GM12878 (cell line): Measurements from ENCODE around the gene BBS12. TPM values are rescaled to one million over a fixed set of nuclear protein-coding genes. Genes with fewer than 3 reads are reported as not detected.

Experiments
- CREB1 ChIP-seq: IDR thresholded peaks from 2 replicates; pipeline ENCODE4 v1.6.1; 2012; ENCODE audit warnings: low read depth, mild to moderate bottlenecking, inconsistent platforms
- CREM ChIP-seq: IDR thresholded peaks from 2 replicates; pipeline ENCODE4 v1.6.1; 2014; ENCODE audit warnings: antibody characterized with exemption, low read depth
- EED ChIP-seq: sonication (generic); IDR thresholded peaks from 2 replicates; pipeline ENCODE4 v1.6.1; 2016; ENCODE audit warnings: antibody characterized with exemption, low read depth
- EGR1 ChIP-seq, 2 experiments: IDR thresholded peaks; 1 replicate in 1 of 2; 2 replicates in 1 of 2; pipeline ENCODE4 v1.6.1; 2011 to 2012; ENCODE audit warnings: low read depth in 2 of 2, low read length in 2 of 2, borderline replicate concordance in 1 of 2, mild to moderate bottlenecking in 1 of 2, moderate library complexity in 1 of 2
- EP300 ChIP-seq, 2 experiments: fragments of 150-350 bp in 1 of 2; IDR thresholded peaks; 2 replicates each; pipeline ENCODE4 v1.6.1; 2011 to 2012; ENCODE audit warnings: low read depth in 2 of 2, low read length in 2 of 2, borderline replicate concordance in 1 of 2, improper control_type of control experiment in 1 of 2, inconsistent platforms in 1 of 2; ENCODE audit not compliant: control insufficient read depth in 1 of 2
- FOXM1 ChIP-seq: IDR thresholded peaks from 2 replicates; pipeline ENCODE4 v1.6.1; 2012; ENCODE audit warnings: low read depth, mild to moderate bottlenecking, inconsistent platforms, low read length, moderate library complexity
- NRF1 ChIP-seq: conservative IDR thresholded peaks from 2 replicates; pipeline ENCODE4 v1.6.1; 2011; ENCODE audit warnings: mild to moderate bottlenecking, low read depth, low read length, improper control_type of control experiment
- POLR2A ChIP-seq: IDR thresholded peaks from 2 replicates; pipeline ENCODE4 v1.6.1; 2011; ENCODE audit warnings: low read depth, mild to moderate bottlenecking, low read length
- SIX5 ChIP-seq: IDR thresholded peaks from 2 replicates; pipeline ENCODE4 v1.6.1; 2011; ENCODE audit warnings: mild to moderate bottlenecking, low read depth, low read length, moderate library complexity; ENCODE audit not compliant: severe bottlenecking
- SMC3 ChIP-seq: IDR thresholded peaks from 2 replicates; pipeline ENCODE4 v1.6.1; 2011; ENCODE audit warnings: low read length, improper control_type of control experiment, borderline replicate concordance
- TARDBP ChIP-seq: IDR thresholded peaks from 2 replicates; pipeline ENCODE4 v1.6.1; 2016; ENCODE audit warnings: borderline replicate concordance
- TCF7 ChIP-seq: IDR thresholded peaks from 2 replicates; pipeline ENCODE4 v1.6.1; 2014; ENCODE audit warnings: antibody characterized with exemption, borderline replicate concordance
- ZBED1 ChIP-seq: IDR thresholded peaks from 2 replicates; pipeline ENCODE4 v1.6.1; 2016; ENCODE audit warnings: borderline replicate concordance
- ZZZ3 ChIP-seq: IDR thresholded peaks from 2 replicates; pipeline ENCODE4 v1.6.1; 2011; ENCODE audit warnings: low read depth; ENCODE audit not compliant: control insufficient read depth, insufficient read length
- polyA plus RNA-seq, 11 experiments: library from polyadenylated mRNA; depleted of rRNA in 4 of 11; unstranded in 6 of 11; stranded (reverse) in 5 of 11; fragments of >200 nt; fragmentation: Nextera tagmentation in 4 of 11; fragmentation: Illumina TruSeq in 1 of 11; extraction: Ambion mirVana in 4 of 11; extraction: Trizol in 1 of 11; gene quantifications; 1 replicate in 1 of 11; 2 replicates in 10 of 11; pipeline versions ENCODE4 v1.2.1 to v1.2.3, GENCODE V29; 2011 to 2016; ENCODE audit warnings: inconsistent platforms in 2 of 11, missing spikeins in 2 of 11, low read depth in 1 of 11
- total RNA-seq, 4 experiments: library from RNA; depleted of rRNA in 3 of 4; stranded (reverse); fragments of >200 nt in 3 of 4; fragmentation: Illumina TruSeq in 1 of 4; extraction: Trizol in 1 of 4; gene quantifications; 2 replicates each; pipeline versions ENCODE4 v1.2.1 to v1.2.3, GENCODE V29; 2013 to 2021
- TF ChIP-seq, protein P1 (sequence below): IDR thresholded peaks from 2 replicates; pipeline ENCODE4 v1.6.1; 2012; ENCODE audit warnings: mild to moderate bottlenecking, low read depth, low read length
- TF ChIP-seq, protein P2 (sequence below), 3 experiments: IDR thresholded peaks in 2 of 3; conservative IDR thresholded peaks in 1 of 3; 2 replicates each; pipeline ENCODE4 v1.5.1; 2011; ENCODE audit warnings: low read depth in 3 of 3, low read length in 3 of 3, mild to moderate bottlenecking in 3 of 3, control low read depth in 2 of 3, moderate library complexity in 2 of 3, inconsistent platforms in 1 of 3, mixed read lengths in 1 of 3; ENCODE audit not compliant: control insufficient read depth in 2 of 3, insufficient read depth in 1 of 3; ENCODE audit errors: extremely low read depth in 1 of 3
- TF ChIP-seq, protein P3 (sequence below): fragments of 450-650 bp; IDR thresholded peaks from 2 replicates; pipeline ENCODE4 v1.6.1; 2017; ENCODE audit warnings: mild to moderate bottlenecking
- TF ChIP-seq, protein P4 (sequence below): IDR thresholded peaks from 2 replicates; pipeline ENCODE4 v1.6.1; 2012; ENCODE audit warnings: low read depth, low read length, improper control_type of control experiment
- TF ChIP-seq, protein P5 (sequence below): fragments of 450-650 bp; IDR thresholded peaks from 2 replicates; pipeline ENCODE4 v1.6.1; 2016; ENCODE audit warnings: mild to moderate bottlenecking
- TF ChIP-seq, protein P6 (sequence below): IDR thresholded peaks from 2 replicates; pipeline ENCODE4 v1.6.1; 2011; ENCODE audit warnings: low read depth, mild to moderate bottlenecking, low read length, moderate library complexity, borderline replicate concordance; ENCODE audit errors: extremely low read depth

Gene BBS12
- total and polyA plus RNA-seq, 10 of the 15 experiments (the other 5 are each of a cell fraction or from before 2014, with no cell fraction given): 0.15 to 0.63 (median 0.42) TPM

DNA sequence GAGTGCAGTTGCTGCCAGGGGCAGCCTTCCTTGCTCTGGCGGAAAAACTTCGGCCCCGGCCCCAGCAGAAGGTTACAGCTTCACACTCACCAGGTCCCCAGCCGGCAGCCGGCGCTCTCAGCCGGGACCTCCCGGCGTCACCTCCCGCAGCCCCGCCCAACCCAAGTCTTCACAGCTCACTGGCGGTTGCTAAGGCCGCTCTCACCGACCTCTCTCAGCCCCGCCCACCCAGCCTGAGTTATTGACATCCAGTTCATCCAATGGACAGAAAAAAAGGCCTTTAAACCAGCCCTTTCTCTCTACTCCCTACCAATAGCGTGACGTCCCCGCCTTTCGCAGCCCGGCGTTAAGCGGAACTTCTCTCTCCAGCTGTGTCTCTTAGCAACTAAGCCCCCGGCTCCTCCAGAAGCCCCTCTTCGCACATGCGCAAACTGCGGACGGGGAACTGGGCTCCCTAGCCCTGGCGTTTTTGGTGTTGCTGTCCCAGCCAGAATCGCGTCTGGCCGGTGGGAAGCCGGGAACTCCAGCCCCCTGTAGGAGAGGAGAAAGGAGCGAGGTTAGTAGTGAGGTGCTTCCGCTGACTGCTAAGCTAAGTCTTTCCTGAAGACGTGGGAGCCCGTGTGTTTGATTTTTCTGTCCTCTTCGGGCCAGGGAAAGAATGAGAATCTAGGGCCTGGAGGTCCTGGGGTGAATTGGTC is at the start of gene BBS12 (continued):
- TF ChIP-seq ZBED1: no peak
- 0 out of 2 replicates have a peak, but pooled peaks have one; percentile 26 for TF ChIP-seq FOXM1
- TF ChIP-seq POLR2A: peak; percentile 45; the same call in 1 of the 2 replicates
- TF ChIP-seq ZZZ3: no peak
- TF ChIP-seq, protein P1, sequence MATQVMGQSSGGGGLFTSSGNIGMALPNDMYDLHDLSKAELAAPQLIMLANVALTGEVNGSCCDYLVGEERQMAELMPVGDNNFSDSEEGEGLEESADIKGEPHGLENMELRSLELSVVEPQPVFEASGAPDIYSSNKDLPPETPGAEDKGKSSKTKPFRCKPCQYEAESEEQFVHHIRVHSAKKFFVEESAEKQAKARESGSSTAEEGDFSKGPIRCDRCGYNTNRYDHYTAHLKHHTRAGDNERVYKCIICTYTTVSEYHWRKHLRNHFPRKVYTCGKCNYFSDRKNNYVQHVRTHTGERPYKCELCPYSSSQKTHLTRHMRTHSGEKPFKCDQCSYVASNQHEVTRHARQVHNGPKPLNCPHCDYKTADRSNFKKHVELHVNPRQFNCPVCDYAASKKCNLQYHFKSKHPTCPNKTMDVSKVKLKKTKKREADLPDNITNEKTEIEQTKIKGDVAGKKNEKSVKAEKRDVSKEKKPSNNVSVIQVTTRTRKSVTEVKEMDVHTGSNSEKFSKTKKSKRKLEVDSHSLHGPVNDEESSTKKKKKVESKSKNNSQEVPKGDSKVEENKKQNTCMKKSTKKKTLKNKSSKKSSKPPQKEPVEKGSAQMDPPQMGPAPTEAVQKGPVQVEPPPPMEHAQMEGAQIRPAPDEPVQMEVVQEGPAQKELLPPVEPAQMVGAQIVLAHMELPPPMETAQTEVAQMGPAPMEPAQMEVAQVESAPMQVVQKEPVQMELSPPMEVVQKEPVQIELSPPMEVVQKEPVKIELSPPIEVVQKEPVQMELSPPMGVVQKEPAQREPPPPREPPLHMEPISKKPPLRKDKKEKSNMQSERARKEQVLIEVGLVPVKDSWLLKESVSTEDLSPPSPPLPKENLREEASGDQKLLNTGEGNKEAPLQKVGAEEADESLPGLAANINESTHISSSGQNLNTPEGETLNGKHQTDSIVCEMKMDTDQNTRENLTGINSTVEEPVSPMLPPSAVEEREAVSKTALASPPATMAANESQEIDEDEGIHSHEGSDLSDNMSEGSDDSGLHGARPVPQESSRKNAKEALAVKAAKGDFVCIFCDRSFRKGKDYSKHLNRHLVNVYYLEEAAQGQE: no peak
- no peak for TF ChIP-seq EED
- no peak for TF ChIP-seq EP300 (IDR thresholded peaks at IDR 0.05; ENCODE audit: borderline replicate concordance in 1 of 2, control insufficient read depth in 1 of 2, low read depth in 2 of 2, low read length in 2 of 2)
- TF ChIP-seq, protein P2, sequence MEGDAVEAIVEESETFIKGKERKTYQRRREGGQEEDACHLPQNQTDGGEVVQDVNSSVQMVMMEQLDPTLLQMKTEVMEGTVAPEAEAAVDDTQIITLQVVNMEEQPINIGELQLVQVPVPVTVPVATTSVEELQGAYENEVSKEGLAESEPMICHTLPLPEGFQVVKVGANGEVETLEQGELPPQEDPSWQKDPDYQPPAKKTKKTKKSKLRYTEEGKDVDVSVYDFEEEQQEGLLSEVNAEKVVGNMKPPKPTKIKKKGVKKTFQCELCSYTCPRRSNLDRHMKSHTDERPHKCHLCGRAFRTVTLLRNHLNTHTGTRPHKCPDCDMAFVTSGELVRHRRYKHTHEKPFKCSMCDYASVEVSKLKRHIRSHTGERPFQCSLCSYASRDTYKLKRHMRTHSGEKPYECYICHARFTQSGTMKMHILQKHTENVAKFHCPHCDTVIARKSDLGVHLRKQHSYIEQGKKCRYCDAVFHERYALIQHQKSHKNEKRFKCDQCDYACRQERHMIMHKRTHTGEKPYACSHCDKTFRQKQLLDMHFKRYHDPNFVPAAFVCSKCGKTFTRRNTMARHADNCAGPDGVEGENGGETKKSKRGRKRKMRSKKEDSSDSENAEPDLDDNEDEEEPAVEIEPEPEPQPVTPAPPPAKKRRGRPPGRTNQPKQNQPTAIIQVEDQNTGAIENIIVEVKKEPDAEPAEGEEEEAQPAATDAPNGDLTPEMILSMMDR (IDR thresholded peaks at IDR 0.05 in 2 of 3, conservative IDR thresholded peaks at IDR 0.05 in 1 of 3; ENCODE audit: control insufficient read depth in 2 of 3, extremely low read depth in 1 of 3, insufficient read depth in 1 of 3, low read depth in 3 of 3, low read length in 3 of 3): peak; percentile 46 to 56 (median 50); a peak in 5 of 6 replicates
- no peak for TF ChIP-seq TCF7
- no peak for TF ChIP-seq SIX5
- TF ChIP-seq CREB1: peak; percentile 83
- TF ChIP-seq, protein P3, sequence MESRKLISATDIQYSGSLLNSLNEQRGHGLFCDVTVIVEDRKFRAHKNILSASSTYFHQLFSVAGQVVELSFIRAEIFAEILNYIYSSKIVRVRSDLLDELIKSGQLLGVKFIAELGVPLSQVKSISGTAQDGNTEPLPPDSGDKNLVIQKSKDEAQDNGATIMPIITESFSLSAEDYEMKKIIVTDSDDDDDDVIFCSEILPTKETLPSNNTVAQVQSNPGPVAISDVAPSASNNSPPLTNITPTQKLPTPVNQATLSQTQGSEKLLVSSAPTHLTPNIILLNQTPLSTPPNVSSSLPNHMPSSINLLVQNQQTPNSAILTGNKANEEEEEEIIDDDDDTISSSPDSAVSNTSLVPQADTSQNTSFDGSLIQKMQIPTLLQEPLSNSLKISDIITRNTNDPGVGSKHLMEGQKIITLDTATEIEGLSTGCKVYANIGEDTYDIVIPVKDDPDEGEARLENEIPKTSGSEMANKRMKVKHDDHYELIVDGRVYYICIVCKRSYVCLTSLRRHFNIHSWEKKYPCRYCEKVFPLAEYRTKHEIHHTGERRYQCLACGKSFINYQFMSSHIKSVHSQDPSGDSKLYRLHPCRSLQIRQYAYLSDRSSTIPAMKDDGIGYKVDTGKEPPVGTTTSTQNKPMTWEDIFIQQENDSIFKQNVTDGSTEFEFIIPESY: no peak
- TF ChIP-seq EGR1 (IDR thresholded peaks at IDR 0.05; ENCODE audit: borderline replicate concordance in 1 of 2, low read depth in 2 of 2, low read length in 2 of 2): no peak
- TF ChIP-seq CREM: peak; percentile 69
- TF ChIP-seq, protein P4, sequence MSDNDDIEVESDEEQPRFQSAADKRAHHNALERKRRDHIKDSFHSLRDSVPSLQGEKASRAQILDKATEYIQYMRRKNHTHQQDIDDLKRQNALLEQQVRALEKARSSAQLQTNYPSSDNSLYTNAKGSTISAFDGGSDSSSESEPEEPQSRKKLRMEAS: no peak; the same call in 1 of the 2 replicates
- peak; percentile 35; the same call in 1 of the 2 replicates for TF ChIP-seq SMC3
- TF ChIP-seq NRF1: 0 out of 2 replicates have a peak, but pooled peaks have one; percentile 21
- no peak for TF ChIP-seq TARDBP
- TF ChIP-seq, protein P5, sequence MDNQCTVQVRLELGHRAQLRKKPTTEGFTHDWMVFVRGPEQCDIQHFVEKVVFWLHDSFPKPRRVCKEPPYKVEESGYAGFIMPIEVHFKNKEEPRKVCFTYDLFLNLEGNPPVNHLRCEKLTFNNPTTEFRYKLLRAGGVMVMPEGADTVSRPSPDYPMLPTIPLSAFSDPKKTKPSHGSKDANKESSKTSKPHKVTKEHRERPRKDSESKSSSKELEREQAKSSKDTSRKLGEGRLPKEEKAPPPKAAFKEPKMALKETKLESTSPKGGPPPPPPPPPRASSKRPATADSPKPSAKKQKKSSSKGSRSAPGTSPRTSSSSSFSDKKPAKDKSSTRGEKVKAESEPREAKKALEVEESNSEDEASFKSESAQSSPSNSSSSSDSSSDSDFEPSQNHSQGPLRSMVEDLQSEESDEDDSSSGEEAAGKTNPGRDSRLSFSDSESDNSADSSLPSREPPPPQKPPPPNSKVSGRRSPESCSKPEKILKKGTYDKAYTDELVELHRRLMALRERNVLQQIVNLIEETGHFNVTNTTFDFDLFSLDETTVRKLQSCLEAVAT: no peak
- TF ChIP-seq, protein P6, sequence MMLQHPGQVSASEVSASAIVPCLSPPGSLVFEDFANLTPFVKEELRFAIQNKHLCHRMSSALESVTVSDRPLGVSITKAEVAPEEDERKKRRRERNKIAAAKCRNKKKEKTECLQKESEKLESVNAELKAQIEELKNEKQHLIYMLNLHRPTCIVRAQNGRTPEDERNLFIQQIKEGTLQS: no peak
